CD14-positive monocyte (primary cell): ENCODE data around the gene CASP9. TPM values are rescaled to one million over a fixed set of nuclear protein-coding genes. Genes with fewer than 3 reads are reported as not detected.

Source experiments
- DNase-seq, 3 donors: peaks; one replicate each; pipeline ENCODE4 v3.0.0-alpha.2; 2011 to 2022
- H2AFZ ChIP-seq: 2 replicates; pipeline ENCODE4 v1.6.0; 2012; ENCODE audit warnings: mild to moderate bottlenecking, low read depth, low read length, inconsistent platforms; ENCODE audit not compliant: insufficient read depth, poor library complexity, severe bottlenecking
- H3K27ac ChIP-seq, 2 donors: 1 replicate in 1 of 2; 2 replicates in 1 of 2; pipeline ENCODE4 v1.5.1; 2012 to 2013; ENCODE audit warnings: low read length in 2 of 2, control low read depth in 1 of 2, inconsistent platforms in 1 of 2, low read depth in 1 of 2, mild to moderate bottlenecking in 1 of 2
- H3K27me3 ChIP-seq, 2 donors: one replicate each; pipeline versions ENCODE4 v1.6.0 to v1.6.1; 2011 to 2013; ENCODE audit warnings: low read length in 2 of 2; ENCODE audit not compliant: control insufficient read depth in 2 of 2, insufficient read depth in 2 of 2
- H3K36me3 ChIP-seq, 2 donors: replicated peaks in 1 of 2; 1 replicate in 1 of 2; 2 replicates in 1 of 2; pipeline versions ENCODE4 v1.5.1 to v1.6.1; 2012 to 2013; ENCODE audit warnings: low read length in 2 of 2, control low read depth in 1 of 2, inconsistent platforms in 1 of 2, mild to moderate bottlenecking in 1 of 2; ENCODE audit not compliant: insufficient read depth in 2 of 2, control insufficient read depth in 1 of 2
- H3K4me1 ChIP-seq, 2 donors: 1 replicate in 1 of 2; 2 replicates in 1 of 2; pipeline versions ENCODE4 v1.5.1 to v1.6.1; 2012 to 2013; ENCODE audit warnings: low read length in 2 of 2, control low read depth in 1 of 2, inconsistent platforms in 1 of 2, mild to moderate bottlenecking in 1 of 2, moderate library complexity in 1 of 2; ENCODE audit not compliant: insufficient read depth in 2 of 2, control insufficient read depth in 1 of 2
- H3K4me2 ChIP-seq: replicated peaks from 2 replicates; pipeline ENCODE3; 2012; ENCODE audit warnings: low read length, moderate library complexity, mild to moderate bottlenecking; ENCODE audit not compliant: poor library complexity, severe bottlenecking; ENCODE audit errors: extremely low read depth
- H3K4me3 ChIP-seq, 3 experiments: fragments of 200-600 bp in 1 of 3; sonication (generic) in 1 of 3; replicated peaks in 1 of 3; 1 replicate in 2 of 3; 2 replicates in 1 of 3; pipeline ENCODE4 v1.5.1; 2011 to 2013; ENCODE audit warnings: low read length in 3 of 3, mild to moderate bottlenecking in 3 of 3, control low read depth in 2 of 3, low read depth in 2 of 3, inconsistent platforms in 1 of 3, moderate library complexity in 1 of 3
- H3K79me2 ChIP-seq: 2 replicates; pipeline ENCODE4 v1.6.0; 2012; ENCODE audit warnings: mild to moderate bottlenecking, control low read depth, inconsistent platforms, low read length, moderate library complexity; ENCODE audit not compliant: insufficient read depth
- H3K9ac ChIP-seq: 2 replicates; pipeline ENCODE4 v1.6.0; 2017; ENCODE audit warnings: low read length, mild to moderate bottlenecking; ENCODE audit not compliant: insufficient read depth, poor library complexity, severe bottlenecking
- H3K9me3 ChIP-seq, 2 donors: replicated peaks in 1 of 2; 1 replicate in 1 of 2; 2 replicates in 1 of 2; pipeline versions ENCODE4 v1.5.1 to v1.6.1; 2012 to 2013; ENCODE audit warnings: low read length in 2 of 2, control low read depth in 1 of 2; ENCODE audit not compliant: control insufficient read depth in 1 of 2, insufficient read depth in 1 of 2
- H4K20me1 ChIP-seq: 2 replicates; pipeline ENCODE4 v1.6.0; 2012; ENCODE audit warnings: mild to moderate bottlenecking, low read length, control low read depth, moderate library complexity; ENCODE audit not compliant: insufficient read depth
- H3K27ac Mint-ChIP-seq, 7 donors: one replicate each; pipeline ENCODE4 v1.8.0; 2020; ENCODE audit warnings: mild to moderate bottlenecking in 7 of 7, mixed read lengths in 7 of 7, moderate library complexity in 6 of 7, inconsistent platforms in 2 of 7
- H3K27me3 Mint-ChIP-seq, 3 donors: one replicate each; pipeline ENCODE4 v1.8.0; 2021 to 2022; ENCODE audit warnings: low read depth in 3 of 3, mild to moderate bottlenecking in 3 of 3, mixed read lengths in 3 of 3, moderate library complexity in 3 of 3, inconsistent platforms in 1 of 3
- H3K36me3 Mint-ChIP-seq, 2 donors: one replicate each; pipeline ENCODE4 v1.8.0; 2020; ENCODE audit warnings: mixed read lengths in 2 of 2, inconsistent platforms in 1 of 2, mild to moderate bottlenecking in 1 of 2
- H3K4me1 Mint-ChIP-seq: one replicate; pipeline ENCODE4 v1.8.0; 2020; ENCODE audit warnings: mild to moderate bottlenecking, mixed read lengths
- H3K4me3 Mint-ChIP-seq, 2 donors: one replicate each; pipeline ENCODE4 v1.8.0; 2020; ENCODE audit warnings: mild to moderate bottlenecking in 2 of 2, mixed read lengths in 2 of 2, moderate library complexity in 1 of 2
- H3K9me3 Mint-ChIP-seq, 7 donors: one replicate each; pipeline ENCODE4 v1.8.0; 2020 to 2022; ENCODE audit warnings: mixed read lengths in 7 of 7, mild to moderate bottlenecking in 6 of 7, moderate library complexity in 6 of 7, inconsistent platforms in 2 of 7
- WGBS: methylation state at CpG from one replicate; pipeline ENCODE4 v1.1.5; 2013; ENCODE audit warnings: missing lambda C conversion rate; ENCODE audit not compliant: insufficient coverage; 5-methylcytosine and 5-hydroxymethylcytosine counted together
- intact Hi-C, 2 donors: fragments of 100-400 bp; cut with micrococcal nuclease; formaldehyde crosslinking; loops; one replicate each; pipeline versions ENCODE4 v1.15.0 to v1.15.1; 2023
- polyA plus RNA-seq, 3 donors: library from polyadenylated mRNA; depleted of rRNA in 1 of 3; unstranded in 2 of 3; stranded (reverse) in 1 of 3; fragments of 300-500 nt in 2 of 3; fragments of >200 nt in 1 of 3; fragmentation: Illumina TruSeq in 2 of 3; gene quantifications; 1 replicate in 2 of 3; 2 replicates in 1 of 3; pipeline ENCODE4 v1.2.3, GENCODE V29; 2012 to 2021
- TF ChIP-seq, protein P1 (sequence below): fragments of 200-600 bp; IDR thresholded peaks from one replicate; pipeline ENCODE4 v1.8.0; 2022; ENCODE audit warnings: antibody characterized with exemption, mild to moderate bottlenecking

CASP9 gene
- polyA plus RNA-seq, 3 donors, result 15.1 to 21.5 (median 21.0) TPM

DNA sequence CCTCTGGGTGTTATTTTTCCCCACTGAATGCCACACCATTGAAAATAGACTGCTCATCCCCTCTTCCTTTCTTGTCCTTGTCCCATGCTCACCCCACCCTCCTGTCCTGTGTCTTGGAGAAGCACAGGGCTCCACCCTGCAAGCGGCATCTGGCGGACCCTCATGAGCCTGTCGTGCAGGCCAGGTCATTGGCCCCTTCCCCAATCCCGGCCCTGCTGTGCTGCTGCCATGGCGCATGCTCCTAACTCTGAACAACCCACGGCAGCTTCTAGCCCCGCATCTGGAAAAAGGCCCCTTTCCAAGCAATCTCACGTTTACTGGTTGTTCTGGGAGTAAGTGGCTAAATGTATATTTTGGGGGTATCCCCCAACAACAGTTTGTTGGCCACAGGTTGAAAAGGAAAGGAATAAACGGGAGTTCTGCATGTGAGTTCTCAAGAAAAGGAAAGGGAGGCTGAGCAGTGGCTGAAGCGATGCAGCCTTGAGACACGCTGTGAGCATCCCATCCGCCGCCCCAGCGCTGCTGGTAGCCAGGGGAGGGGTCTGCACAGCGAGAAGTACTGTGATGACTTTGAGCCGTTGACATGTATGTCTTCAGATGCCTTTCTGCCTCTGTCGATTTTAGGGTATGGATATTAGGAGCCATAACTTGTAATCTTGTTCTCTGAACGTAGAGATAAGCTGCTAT lies 44.5 kb upstream of the CASP9 start:
- peaks cover 68 to 77% of the 10 kb centered on the region in 2 donors for H3K36me3 Mint-ChIP-seq

GRCh38 chr1:15559189-15559810 lies 35.3 kb upstream of the CASP9 start:
- 99% methylated on average over 6 of the region's 12 CpGs for WGBS
- peak overlapping the region in 2 of 7 donors; percentile 20 to 46 for H3K27ac Mint-ChIP-seq
- Histone ChIP-seq H3K79me2 (no peaks in the 10 kb centered on the region), H2AFZ (no peak overlapping the region), H3K27me3 (no peaks in the 10 kb centered on the region), H4K20me1 (no peaks in the 10 kb centered on the region), H3K36me3 (peaks cover 35 to 53% of the 10 kb centered on the region in 2 donors), H3K4me2 (no peak overlapping the region), H3K4me1 (peaks cover 7% of the 10 kb centered on the region in 2 donors), H3K9ac (no peak overlapping the region), H3K4me3 (no peak overlapping the region), H3K9me3 (no peaks in the 10 kb centered on the region), H3K27ac (no peak overlapping the region)
- TF ChIP-seq, protein P1, sequence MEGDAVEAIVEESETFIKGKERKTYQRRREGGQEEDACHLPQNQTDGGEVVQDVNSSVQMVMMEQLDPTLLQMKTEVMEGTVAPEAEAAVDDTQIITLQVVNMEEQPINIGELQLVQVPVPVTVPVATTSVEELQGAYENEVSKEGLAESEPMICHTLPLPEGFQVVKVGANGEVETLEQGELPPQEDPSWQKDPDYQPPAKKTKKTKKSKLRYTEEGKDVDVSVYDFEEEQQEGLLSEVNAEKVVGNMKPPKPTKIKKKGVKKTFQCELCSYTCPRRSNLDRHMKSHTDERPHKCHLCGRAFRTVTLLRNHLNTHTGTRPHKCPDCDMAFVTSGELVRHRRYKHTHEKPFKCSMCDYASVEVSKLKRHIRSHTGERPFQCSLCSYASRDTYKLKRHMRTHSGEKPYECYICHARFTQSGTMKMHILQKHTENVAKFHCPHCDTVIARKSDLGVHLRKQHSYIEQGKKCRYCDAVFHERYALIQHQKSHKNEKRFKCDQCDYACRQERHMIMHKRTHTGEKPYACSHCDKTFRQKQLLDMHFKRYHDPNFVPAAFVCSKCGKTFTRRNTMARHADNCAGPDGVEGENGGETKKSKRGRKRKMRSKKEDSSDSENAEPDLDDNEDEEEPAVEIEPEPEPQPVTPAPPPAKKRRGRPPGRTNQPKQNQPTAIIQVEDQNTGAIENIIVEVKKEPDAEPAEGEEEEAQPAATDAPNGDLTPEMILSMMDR, result no peak
- H3K27me3 Mint-ChIP-seq, result no peaks in the 10 kb centered on the region
- H3K4me1 Mint-ChIP-seq, result peaks cover 7% of the 10 kb centered on the region
- intact Hi-C loops, result no loop called here
- H3K36me3 Mint-ChIP-seq, result peaks cover 38 to 62% of the 10 kb centered on the region in 2 donors
- no peak overlapping the region for H3K4me3 Mint-ChIP-seq
- H3K9me3 Mint-ChIP-seq, result no peaks in the 10 kb centered on the region
- DNase-seq, result no peak

More for the DNA sequence above, 44.5 kb upstream of the CASP9 start:
- peaks cover 51 to 69% of the 10 kb centered on the region in 2 donors for H3K36me3 ChIP-seq
- Mint-ChIP-seq H3K4me1 (peaks cover 8% of the 10 kb centered on the region), H3K27ac (peak overlapping the region in 1 of 7 donors; percentile 59), H3K27me3 (no peaks in the 10 kb centered on the region), H3K4me3 (no peak overlapping the region), H3K9me3 (peaks cover 0 to 4% (median 0%) of the 10 kb centered on the region in 7 donors)
- no peaks in the 10 kb centered on the region for H3K79me2 ChIP-seq
- H2AFZ ChIP-seq, result no peak overlapping the region
- no peaks in the 10 kb centered on the region for H3K9me3 ChIP-seq
- no peak overlapping the region for H3K9ac ChIP-seq
- H3K4me2 ChIP-seq, result no peak overlapping the region
- TF ChIP-seq, protein P1, result no peak
- H3K4me1 ChIP-seq, result peaks cover 7% of the 10 kb centered on the region in 2 donors
- H3K27ac ChIP-seq, result no peak overlapping the region
- no peak for DNase-seq
- H3K4me3 ChIP-seq, result no peak overlapping the region
- WGBS, result 95% methylated on average over 9 of the region's 18 CpGs
- intact Hi-C loops, result no loop called here
- H4K20me1 ChIP-seq, result no peaks in the 10 kb centered on the region
- H3K27me3 ChIP-seq, result no peaks in the 10 kb centered on the region
